Cortex of kidney (tissue), 1 donor: ENCODE data around the gene FAM177B.

Source experiments
- DNase-seq: peaks from one replicate; lab custom pipeline; 2025; lab: John Stamatoyannopoulos, UW

Gene FAM177B

GRCh38 chr1:222787729-222788128, 50.7 kb downstream of the FAM177B start:
- no peak for DNase-seq

GRCh38 chr1:222788402-222789156, 51.6 kb downstream of the FAM177B start:
- DNase-seq = no peak

GRCh38 chr1:222790115-222790514, 53.1 kb downstream of the FAM177B start:
- DNase-seq = no peak

GRCh38 chr1:222790520-222790919, 53.5 kb downstream of the FAM177B start:
- DNase-seq = no peak

GRCh38 chr1:222791006-222791710, 54.2 kb downstream of the FAM177B start:
- no peak for DNase-seq

GRCh38 chr1:222792744-222793143, 55.7 kb downstream of the FAM177B start:
- DNase-seq = no peak

GRCh38 chr1:222794656-222795474, 57.9 kb downstream of the FAM177B start:
- DNase-seq = no peak

GRCh38 chr1:222798116-222798515, 61.1 kb downstream of the FAM177B start:
- DNase-seq = no peak

GRCh38 chr1:222798975-222799374, 62.0 kb downstream of the FAM177B start:
- DNase-seq = no peak
